ENCODE results near the gene ENAM. TPM values are rescaled to one million over a fixed set of nuclear protein-coding genes. Genes with fewer than 3 reads are reported as not detected.

Gene ENAM
- total RNA-seq, 1 donor from 2014 or later = not detected

GRCh38 chr4:70630162-70630561, 1.6 kb downstream of the ENAM start:
- no peak for TF ChIP-seq EZH2phosphoT487 (IDR thresholded peaks at IDR 0.05)
- TF ChIP-seq CTCF (IDR thresholded peaks at IDR 0.05) = no peak
- no peak for TF ChIP-seq EZH2 (IDR thresholded peaks at IDR 0.05)

GRCh38 chr4:70632028-70632427, 3.5 kb downstream of the ENAM start:
- no peaks in the 10 kb centered on the region for H3K36me3 ChIP-seq
- H3K4me2 ChIP-seq = no peak overlapping the region
- Mint-ChIP-seq H3K27ac (no peak overlapping the region), H3K4me3 (no peak overlapping the region), H3K27me3 (ENCODE audit: insufficient read depth, low read depth) (no peaks in the 10 kb centered on the region), H3K36me3 (no peaks in the 10 kb centered on the region), H3K4me1 (peaks cover 2% of the 10 kb centered on the region), H3K9me3 (no peaks in the 10 kb centered on the region)
- H4K20me1 ChIP-seq (ENCODE audit: low read depth) = no peaks in the 10 kb centered on the region
- DNase-seq (ENCODE audit: low spot score) = no peak
- no peaks in the 10 kb centered on the region for H3K4me1 ChIP-seq
- H3K9me3 ChIP-seq (ENCODE audit: low read depth) = no peaks in the 10 kb centered on the region
- no peak overlapping the region for H3K9ac ChIP-seq
- TF ChIP-seq CTCF (IDR thresholded peaks at IDR 0.05) (no peak), EZH2 (IDR thresholded peaks at IDR 0.05) (no peak)
- H3F3A ChIP-seq (ENCODE audit: low read depth) = no peaks in the 10 kb centered on the region
- no peak overlapping the region for H3K4me3 ChIP-seq
- no peak overlapping the region for H2AFZ ChIP-seq (replicated peaks)
- H3K27ac ChIP-seq = no peak overlapping the region
- no peaks in the 10 kb centered on the region for H3K27me3 ChIP-seq
- H3K79me2 ChIP-seq (ENCODE audit: low read depth) = no peaks in the 10 kb centered on the region

More at GRCh38 chr4:70630162-70630561, 1.6 kb downstream of the ENAM start:
- no peaks in the 10 kb centered on the region for H3K4me1 ChIP-seq
- H3K36me3 ChIP-seq = no peaks in the 10 kb centered on the region
- DNase-seq (ENCODE audit: low spot score) = no peak
- no peaks in the 10 kb centered on the region for H3K9me3 ChIP-seq (ENCODE audit: low read depth)
- H3K4me3 ChIP-seq = no peak overlapping the region
- no peak overlapping the region for H3K27ac ChIP-seq
- H3K9ac ChIP-seq = no peak overlapping the region
- no peaks in the 10 kb centered on the region for H4K20me1 ChIP-seq (ENCODE audit: low read depth)
- H3K4me1 Mint-ChIP-seq = peaks cover 2% of the 10 kb centered on the region
- no peaks in the 10 kb centered on the region for H3K27me3 Mint-ChIP-seq (ENCODE audit: insufficient read depth, low read depth)
- H3K4me3 Mint-ChIP-seq = no peak overlapping the region
- H3F3A ChIP-seq (ENCODE audit: low read depth) = no peaks in the 10 kb centered on the region
- H3K36me3 Mint-ChIP-seq = no peaks in the 10 kb centered on the region
- H3K9me3 Mint-ChIP-seq = no peaks in the 10 kb centered on the region
- H2AFZ ChIP-seq (replicated peaks) = no peak overlapping the region
- H3K27me3 ChIP-seq = no peaks in the 10 kb centered on the region
- no peak overlapping the region for H3K4me2 ChIP-seq
- H3K27ac Mint-ChIP-seq = no peak overlapping the region
- no peaks in the 10 kb centered on the region for H3K79me2 ChIP-seq (ENCODE audit: low read depth)

- H3K27me3 ChIP-seq = no peaks in the 10 kb centered on the region
- no peak for TF ChIP-seq EZH2 (IDR thresholded peaks at IDR 0.05)
- no peak for TF ChIP-seq EZH2phosphoT487 (IDR thresholded peaks at IDR 0.05)
- TF ChIP-seq CTCF (IDR thresholded peaks at IDR 0.05) = no peak
- H3K27ac ChIP-seq = no peak overlapping the region
- H3K27ac Mint-ChIP-seq = no peak overlapping the region
- no peak overlapping the region for H3K4me3 ChIP-seq
- no peaks in the 10 kb centered on the region for H4K20me1 ChIP-seq (ENCODE audit: low read depth)
- DNase-seq (ENCODE audit: low spot score) = no peak
- no peaks in the 10 kb centered on the region for H3K9me3 Mint-ChIP-seq
- H3K27me3 Mint-ChIP-seq (ENCODE audit: insufficient read depth, low read depth) = no peaks in the 10 kb centered on the region
- no peak overlapping the region for H3K4me3 Mint-ChIP-seq
- no peaks in the 10 kb centered on the region for H3F3A ChIP-seq (ENCODE audit: low read depth)
- no peak overlapping the region for H3K9ac ChIP-seq
- H3K36me3 ChIP-seq = no peaks in the 10 kb centered on the region
- H3K4me1 ChIP-seq = no peaks in the 10 kb centered on the region
- no peaks in the 10 kb centered on the region for H3K79me2 ChIP-seq (ENCODE audit: low read depth)
- no peak overlapping the region for H2AFZ ChIP-seq (replicated peaks)
- no peaks in the 10 kb centered on the region for H3K9me3 ChIP-seq (ENCODE audit: low read depth)
- H3K4me1 Mint-ChIP-seq = peaks cover 2% of the 10 kb centered on the region
- no peaks in the 10 kb centered on the region for H3K36me3 Mint-ChIP-seq
- no peak overlapping the region for H3K4me2 ChIP-seq
These were observed 5.9 kb downstream of the ENAM start for GRCh38 chr4:70634482-70634881.

Data from neural progenitor cell (in vitro differentiated cells).